Kidney (tissue), 14 donors: ENCODE results near the gene CLEC2L. TPM values are rescaled to one million over a fixed set of nuclear protein-coding genes. Genes with fewer than 3 reads are reported as not detected.

Experiments
- DNase-seq, 5 donors: peaks; one replicate each; pipeline ENCODE4 v3.0.0-alpha.2; 2013 to 2020
- FAIRE-seq: peaks from 2 replicates; lab custom pipeline; 2012; peaks lifted over from hg19 to GRCh38; lab: Jason Lieb, UNC
- H3K27ac ChIP-seq, 2 donors: one replicate each; pipeline ENCODE4 v1.7.0; 2013; ENCODE audit warnings: low read depth in 2 of 2, low read length in 2 of 2, inconsistent platforms in 1 of 2
- H3K27me3 ChIP-seq: one replicate; pipeline ENCODE4 v1.7.1; 2013; ENCODE audit warnings: low read length, inconsistent platforms; ENCODE audit not compliant: control insufficient read depth, insufficient read depth
- H3K36me3 ChIP-seq, 3 donors: one replicate each; pipeline versions ENCODE4 v1.7.0 to v1.7.1; 2013; ENCODE audit warnings: low read length in 3 of 3, control low read depth in 1 of 3, inconsistent platforms in 1 of 3; ENCODE audit not compliant: insufficient read depth in 3 of 3, control insufficient read depth in 2 of 3
- H3K4me1 ChIP-seq, 3 donors: one replicate each; pipeline versions ENCODE4 v1.7.0 to v1.7.1; 2013; ENCODE audit warnings: low read length in 3 of 3, inconsistent platforms in 1 of 3, low read depth in 1 of 3; ENCODE audit not compliant: control insufficient read depth in 2 of 3, insufficient read depth in 2 of 3
- H3K4me3 ChIP-seq, 3 donors: one replicate each; pipeline versions ENCODE4 v1.7.0 to v1.8.1; 2013; ENCODE audit warnings: low read length in 3 of 3, control low read depth in 1 of 3, inconsistent platforms in 1 of 3
- H3K9ac ChIP-seq, 3 donors: one replicate each; pipeline versions ENCODE4 v1.7.0 to v1.7.1; 2013; ENCODE audit warnings: low read length in 3 of 3, control low read depth in 1 of 3, inconsistent platforms in 1 of 3
- H3K9me3 ChIP-seq, 3 donors: one replicate each; pipeline versions ENCODE4 v1.7.0 to v1.7.1; 2013; ENCODE audit warnings: low read length in 3 of 3, control low read depth in 1 of 3, inconsistent platforms in 1 of 3; ENCODE audit not compliant: control insufficient read depth in 2 of 3, insufficient read depth in 1 of 3
- intact Hi-C: fragments of 100-400 bp; cut with DNase I; formaldehyde crosslinking; loops from one replicate; pipeline ENCODE4 v1.11.1; 2022
- polyA plus RNA-seq: library from polyadenylated mRNA; stranded (reverse); fragments of 350-450 nt; fragmentation: Illumina TruSeq; extraction: RNeasy Lipid Tissue Mini Kit (QIAGEN cat#74804); gene quantifications from one replicate; pipeline ENCODE4 v1.2.3, GENCODE V29; 2014; ENCODE audit warnings: low read depth, low replicate concordance; ENCODE audit not compliant: insufficient read depth
- total RNA-seq: library from RNA; stranded (reverse); fragmentation: NEBNext Ultra II Directional; extraction: Animal tissue kit (Norgen Biotek cat#: 25700); gene quantifications from one replicate; pipeline ENCODE4 v1.2.1, GENCODE V29; 2021
- TF ChIP-seq, protein P1 (sequence below): IDR thresholded peaks from 3 replicates; pipeline ENCODE4 v1.5.1; 2012; ENCODE audit warnings: mild to moderate bottlenecking, moderate library complexity, borderline replicate concordance; ENCODE audit not compliant: insufficient read depth; ENCODE audit errors: extremely low read depth
- donor health status: control.
- donor health status: control.
- donor health status: control.
- donor health status: control.
- donor health status: control.
- donor health status: DM: yes; HTN: yes; CAD: no.
- donor health status: Normal renal cell carcinoma (clear cell type).

CLEC2L gene
- total and polyA plus RNA-seq, 2 donors from 2014 or later = not detected

DNA sequence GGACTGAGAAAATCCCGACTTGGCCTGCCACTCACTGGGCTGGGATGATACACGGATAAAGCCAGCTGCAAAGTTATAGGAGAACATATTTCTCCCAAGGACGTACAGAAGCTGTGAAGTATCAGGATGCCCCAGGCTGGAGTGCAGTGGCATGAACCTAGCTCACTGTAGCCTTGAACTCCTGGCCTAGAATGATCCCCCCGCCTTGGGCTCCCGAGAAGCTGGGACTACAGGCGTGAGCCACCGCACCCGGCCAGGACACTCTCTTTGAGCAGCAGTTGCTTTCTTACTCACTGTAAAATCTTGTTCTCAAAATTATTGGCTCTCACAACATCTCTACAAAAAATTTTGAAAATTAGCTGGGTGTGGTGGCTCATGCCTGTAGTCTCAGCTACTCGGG, 50.4 kb downstream of the CLEC2L start:
- Histone ChIP-seq H3K27ac (no peak overlapping the region), H3K36me3 (peaks cover 0 to 27% (median 11%) of the 10 kb centered on the region in 3 donors), H3K9me3 (no peaks in the 10 kb centered on the region), H3K4me1 (no peaks in the 10 kb centered on the region), H3K27me3 (no peaks in the 10 kb centered on the region), H3K9ac (no peak overlapping the region), H3K4me3 (no peak overlapping the region)
- TF ChIP-seq, protein P1, sequence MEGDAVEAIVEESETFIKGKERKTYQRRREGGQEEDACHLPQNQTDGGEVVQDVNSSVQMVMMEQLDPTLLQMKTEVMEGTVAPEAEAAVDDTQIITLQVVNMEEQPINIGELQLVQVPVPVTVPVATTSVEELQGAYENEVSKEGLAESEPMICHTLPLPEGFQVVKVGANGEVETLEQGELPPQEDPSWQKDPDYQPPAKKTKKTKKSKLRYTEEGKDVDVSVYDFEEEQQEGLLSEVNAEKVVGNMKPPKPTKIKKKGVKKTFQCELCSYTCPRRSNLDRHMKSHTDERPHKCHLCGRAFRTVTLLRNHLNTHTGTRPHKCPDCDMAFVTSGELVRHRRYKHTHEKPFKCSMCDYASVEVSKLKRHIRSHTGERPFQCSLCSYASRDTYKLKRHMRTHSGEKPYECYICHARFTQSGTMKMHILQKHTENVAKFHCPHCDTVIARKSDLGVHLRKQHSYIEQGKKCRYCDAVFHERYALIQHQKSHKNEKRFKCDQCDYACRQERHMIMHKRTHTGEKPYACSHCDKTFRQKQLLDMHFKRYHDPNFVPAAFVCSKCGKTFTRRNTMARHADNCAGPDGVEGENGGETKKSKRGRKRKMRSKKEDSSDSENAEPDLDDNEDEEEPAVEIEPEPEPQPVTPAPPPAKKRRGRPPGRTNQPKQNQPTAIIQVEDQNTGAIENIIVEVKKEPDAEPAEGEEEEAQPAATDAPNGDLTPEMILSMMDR = no peak
- FAIRE-seq (no peak), DNase-seq (no peak)
- intact Hi-C loops = no loop called here

DNA sequence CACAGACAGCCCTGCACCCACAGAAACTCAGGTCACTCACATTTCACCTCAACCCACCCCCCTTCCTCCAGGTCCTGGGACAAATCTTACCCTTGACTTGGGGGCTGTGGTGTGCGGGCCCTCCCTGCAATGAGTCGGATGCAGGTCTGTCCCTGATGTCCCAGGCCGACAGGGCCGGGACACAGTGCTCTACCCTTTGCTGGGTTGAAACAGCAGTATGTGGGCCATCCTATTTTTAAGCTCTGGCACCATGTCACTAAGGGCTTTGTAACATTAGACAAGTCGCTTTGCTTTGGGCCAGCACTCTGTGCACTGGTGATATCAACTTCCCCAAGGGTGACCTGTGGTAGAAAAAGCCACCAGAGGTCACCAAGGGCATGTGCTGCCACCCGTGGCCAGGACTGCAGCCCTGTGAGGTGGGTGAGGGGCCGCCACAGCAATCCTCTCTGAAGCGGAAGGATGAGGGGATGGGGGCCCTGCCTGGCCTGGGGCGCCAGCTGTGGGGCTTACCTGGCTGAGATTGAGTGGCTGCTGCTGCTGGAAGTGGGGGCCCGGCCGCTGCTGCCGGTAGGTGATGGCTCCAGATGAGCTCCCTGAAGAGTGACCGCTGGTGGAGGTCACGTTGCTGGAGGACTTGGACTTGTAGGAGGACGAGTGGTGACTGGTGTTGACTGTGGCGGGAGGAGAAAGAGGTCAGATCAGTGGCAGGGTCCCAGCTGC, 51.3 kb downstream of the CLEC2L start:
- Histone ChIP-seq H3K4me1 (peaks cover 0 to 2% (median 0%) of the 10 kb centered on the region in 3 donors), H3K4me3 (no peak overlapping the region), H3K36me3 (peaks cover 0 to 28% (median 11%) of the 10 kb centered on the region in 3 donors), H3K27me3 (no peaks in the 10 kb centered on the region), H3K27ac (no peak overlapping the region), H3K9ac (no peak overlapping the region), H3K9me3 (no peaks in the 10 kb centered on the region)
- TF ChIP-seq, protein P1 = no peak
- DNase-seq (no peak), FAIRE-seq (no peak)
- intact Hi-C loops = no loop called here

DNA sequence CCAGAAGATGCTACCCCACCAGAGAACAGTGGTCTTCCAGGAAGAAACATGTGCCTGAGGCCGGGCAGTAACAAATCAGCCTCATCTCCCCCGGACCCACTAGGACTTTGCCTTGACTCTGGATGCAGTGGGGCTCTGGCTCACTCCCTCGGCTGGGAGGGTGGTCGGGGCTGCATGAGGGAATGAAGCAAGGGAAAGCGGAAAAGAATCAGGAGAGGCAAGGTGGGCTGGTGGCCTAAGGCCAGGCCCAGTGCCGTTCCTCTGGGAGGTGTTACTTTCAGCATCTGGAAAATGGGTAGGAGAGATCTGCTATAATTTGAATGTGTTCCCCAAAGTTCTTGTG, 51.8 kb downstream of the CLEC2L start:
- intact Hi-C loops = no loop called here
- FAIRE-seq = no peak
- Histone ChIP-seq H3K4me1 (peaks cover 0 to 2% (median 0%) of the 10 kb centered on the region in 3 donors), H3K36me3 (peaks cover 0 to 34% (median 11%) of the 10 kb centered on the region in 3 donors), H3K9me3 (no peaks in the 10 kb centered on the region), H3K27me3 (no peaks in the 10 kb centered on the region), H3K4me3 (no peak overlapping the region), H3K27ac (no peak overlapping the region), H3K9ac (no peak overlapping the region)
- TF ChIP-seq, protein P1 = no peak
- DNase-seq = no peak
